ENCODE results near the gene DIPK1A. TPM values are rescaled to one million over a fixed set of nuclear protein-coding genes. Genes with fewer than 3 reads are reported as not detected.

The DIPK1A gene
- total RNA-seq, 4 donors from 2014 or later = 11.7 to 17.5 (median 15.1) TPM

GRCh38 chr1:92936865-92937264 lies 24.4 kb downstream of the DIPK1A start:
- Histone ChIP-seq H3K9me3 (no peaks in the 10 kb centered on the region), H3K4me1 (peaks cover 13 to 17% of the 10 kb centered on the region in 2 donors), H3K27me3 (no peaks in the 10 kb centered on the region), H3K4me3 (replicated peaks in 1 of 3) (no peak overlapping the region), H3K27ac (no peak overlapping the region), H3K36me3 (no peaks in the 10 kb centered on the region)
- DNase-seq = no peak
- 93 to 100% methylated on average over 1 of the region's 1 CpG for WGBS, 2 donors
- intact Hi-C loops (cut with DNase I) = no loop called here
- TF ChIP-seq POLR2A (IDR thresholded peaks at IDR 0.05) = no peak
- TF ChIP-seq CTCF (IDR thresholded peaks at IDR 0.05) = no peak

GRCh38 chr1:92934395-92935378 lies 26.6 kb downstream of the DIPK1A start:
- DNase-seq = no peak
- Histone ChIP-seq H3K4me1 (peaks cover 13 to 17% of the 10 kb centered on the region in 2 donors), H3K27ac (no peak overlapping the region), H3K36me3 (no peaks in the 10 kb centered on the region), H3K4me3 (replicated peaks in 1 of 3) (no peak overlapping the region), H3K9me3 (no peaks in the 10 kb centered on the region), H3K27me3 (no peaks in the 10 kb centered on the region)
- intact Hi-C loops (cut with DNase I) = no loop called here
- TF ChIP-seq POLR2A (IDR thresholded peaks at IDR 0.05) (no peak), CTCF (IDR thresholded peaks at IDR 0.05) (no peak)
- 67 to 72% methylated on average over 5 of the region's 5 CpGs for WGBS, 2 donors

DNA sequence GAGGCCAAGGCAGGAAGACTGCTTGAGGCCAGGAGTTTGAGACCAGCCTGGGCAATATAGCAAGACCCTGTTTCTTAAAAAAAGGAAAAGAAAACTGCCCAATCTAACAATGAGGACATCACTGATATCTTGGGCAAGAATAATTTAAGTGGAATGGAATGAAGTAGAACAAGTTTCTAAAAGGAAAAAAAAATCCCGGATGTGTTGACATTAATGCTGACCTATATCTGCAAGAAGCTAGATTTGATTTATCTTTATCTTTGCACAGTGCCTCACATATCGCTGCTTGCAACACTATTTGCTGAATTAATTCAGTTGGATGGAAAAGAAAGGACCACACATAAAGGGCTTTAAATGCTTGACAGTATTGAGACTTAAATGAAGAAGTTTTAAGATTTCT lies 27.8 kb downstream of the DIPK1A start:
- intact Hi-C loops (cut with DNase I) = no loop called here
- no peaks in the 10 kb centered on the region for H3K36me3 ChIP-seq
- DNase-seq = no peak
- 53 to 58% methylated on average over 2 of the region's 2 CpGs for WGBS, 2 donors
- H3K4me1 ChIP-seq = peaks cover 13 to 17% of the 10 kb centered on the region in 2 donors
- no peak for TF ChIP-seq POLR2A (IDR thresholded peaks at IDR 0.05)
- no peak for TF ChIP-seq CTCF (IDR thresholded peaks at IDR 0.05)
- no peak overlapping the region for H3K27ac ChIP-seq
- no peak overlapping the region for H3K4me3 ChIP-seq (replicated peaks in 1 of 3)
- H3K9me3 ChIP-seq = no peaks in the 10 kb centered on the region
- no peaks in the 10 kb centered on the region for H3K27me3 ChIP-seq

DNA sequence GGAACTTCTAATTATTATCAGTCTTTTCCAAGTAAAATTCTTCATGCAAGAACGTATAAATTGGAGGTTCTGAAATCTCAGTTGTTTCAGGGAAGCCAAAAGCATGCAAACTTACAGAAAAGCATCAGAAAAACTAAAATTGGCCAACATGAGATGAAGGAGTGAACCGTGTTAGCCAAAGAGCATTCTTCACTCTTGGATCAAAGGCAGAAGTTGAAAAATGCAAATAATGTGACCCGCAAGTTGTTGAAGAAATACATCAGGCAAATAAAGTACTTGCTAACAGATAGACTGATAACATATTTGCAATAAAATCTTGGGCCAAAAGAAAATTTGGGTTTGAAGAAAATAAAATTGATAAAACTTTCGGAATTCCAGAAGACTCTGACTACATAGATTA lies 29.6 kb downstream of the DIPK1A start:
- intact Hi-C loops (cut with DNase I) = no loop called here
- no peaks in the 10 kb centered on the region for H3K9me3 ChIP-seq
- DNase-seq = no peak
- TF ChIP-seq CTCF (IDR thresholded peaks at IDR 0.05) (no peak), POLR2A (IDR thresholded peaks at IDR 0.05) (no peak)
- no peaks in the 10 kb centered on the region for H3K36me3 ChIP-seq
- 92 to 95% methylated on average over 4 of the region's 4 CpGs for WGBS, 2 donors
- H3K4me3 ChIP-seq (replicated peaks in 1 of 3) = no peak overlapping the region
- H3K27ac ChIP-seq = no peak overlapping the region
- H3K27me3 ChIP-seq = no peaks in the 10 kb centered on the region
- peaks cover 13 to 17% of the 10 kb centered on the region in 2 donors for H3K4me1 ChIP-seq

DNA sequence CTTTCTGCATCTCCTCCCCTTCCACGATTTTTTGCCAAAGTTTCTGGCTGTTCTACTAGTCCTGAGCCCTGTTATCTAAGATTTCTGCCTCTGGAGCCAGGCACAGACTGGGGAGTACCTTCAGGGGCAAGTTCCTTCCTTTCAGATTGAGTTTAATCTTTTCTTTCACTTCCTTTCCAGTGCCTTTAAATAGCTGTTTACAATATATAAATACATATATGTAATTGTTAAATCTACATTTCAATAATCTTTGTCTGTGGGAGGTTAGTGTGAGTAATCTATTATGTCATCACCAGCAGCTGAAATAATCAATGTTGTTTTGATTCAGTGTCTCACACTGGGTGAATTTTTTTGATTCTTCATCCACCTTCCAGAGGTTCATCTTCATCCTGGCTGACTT lies 31.8 kb downstream of the DIPK1A start:
- no peak for DNase-seq
- intact Hi-C loops (cut with DNase I) = no loop called here
- Histone ChIP-seq H3K9me3 (no peaks in the 10 kb centered on the region), H3K27me3 (no peaks in the 10 kb centered on the region), H3K4me3 (replicated peaks in 1 of 3) (no peak overlapping the region), H3K36me3 (no peaks in the 10 kb centered on the region), H3K27ac (no peak overlapping the region), H3K4me1 (peaks cover 7 to 11% of the 10 kb centered on the region in 2 donors)
- no peak for TF ChIP-seq CTCF (IDR thresholded peaks at IDR 0.05)
- no peak for TF ChIP-seq POLR2A (IDR thresholded peaks at IDR 0.05)
- 62 to 71% methylated on average over 1 of the region's 1 CpG for WGBS, 2 donors

All from thyroid gland (tissue), 4 donors.